Lung (tissue), 12 donors: Measurements from ENCODE around the gene BEST1. TPM values are rescaled to one million over a fixed set of nuclear protein-coding genes. Genes with fewer than 3 reads are reported as not detected.

ENCODE experiments used
- ATAC-seq: fragments of 200-7000 bp; cut with Tn5 transposase; one replicate; pipeline ENCODE4 v1.9.1; 2020; ENCODE audit warnings: moderate number of reproducible peaks; ENCODE audit not compliant: insufficient read depth, low FRiP score
- DNase-seq, 3 donors: peaks; one replicate each; pipeline ENCODE4 v3.0.0-alpha.2; 2013 to 2017
- H3K27ac ChIP-seq, 2 donors: one replicate each; pipeline ENCODE4 v1.5.1; 2013; ENCODE audit warnings: mild to moderate bottlenecking in 2 of 2, moderate library complexity in 2 of 2, control low read depth in 1 of 2, inconsistent platforms in 1 of 2, low read depth in 1 of 2, low read length in 1 of 2
- H3K27me3 ChIP-seq, 3 donors: one replicate each; pipeline ENCODE4 v1.5.1; 2013; ENCODE audit warnings: low read length in 2 of 3; ENCODE audit not compliant: control insufficient read depth in 3 of 3, insufficient read depth in 3 of 3
- H3K36me3 ChIP-seq, 4 donors: one replicate each; pipeline ENCODE4 v1.5.1; 2013; ENCODE audit warnings: low read length in 4 of 4, mild to moderate bottlenecking in 1 of 4, moderate library complexity in 1 of 4; ENCODE audit not compliant: control insufficient read depth in 4 of 4, insufficient read depth in 4 of 4
- H3K4me1 ChIP-seq, 5 donors: one replicate each; pipeline ENCODE4 v1.5.1; 2013; ENCODE audit warnings: low read length in 5 of 5, mild to moderate bottlenecking in 2 of 5, moderate library complexity in 1 of 5; ENCODE audit not compliant: control insufficient read depth in 5 of 5, insufficient read depth in 5 of 5
- H3K4me3 ChIP-seq: one replicate; pipeline ENCODE4 v1.5.1; 2013; ENCODE audit warnings: mild to moderate bottlenecking, control low read depth, moderate library complexity
- H3K9ac ChIP-seq, 2 donors: one replicate each; pipeline ENCODE4 v1.5.1; 2013; ENCODE audit warnings: low read length in 2 of 2, control low read depth in 1 of 2; ENCODE audit not compliant: insufficient read depth in 1 of 2
- H3K9me3 ChIP-seq, 4 donors: one replicate each; pipeline ENCODE4 v1.5.1; 2013; ENCODE audit warnings: low read length in 3 of 4, mild to moderate bottlenecking in 1 of 4, moderate library complexity in 1 of 4; ENCODE audit not compliant: control insufficient read depth in 4 of 4, insufficient read depth in 3 of 4
- WGBS, 2 donors: extraction: QIAGEN DNeasy Blood & Tissue Kit; methylation state at CpG; one replicate each; pipeline ENCODE4 v1.1.7; 2013; 5-methylcytosine and 5-hydroxymethylcytosine counted together
- polyA plus RNA-seq, 2 donors: library from polyadenylated mRNA; stranded (reverse); fragments of 200-250 nt; gene quantifications; one replicate each; pipeline ENCODE4 v1.2.1, GENCODE V29; 2013
- total RNA-seq, 2 donors: library from RNA; depleted of rRNA in 1 of 2; stranded (reverse); fragments of >200 nt in 1 of 2; gene quantifications; one replicate each; pipeline ENCODE4 v1.2.1, GENCODE V29; 2014 to 2021
- TF ChIP-seq, protein P1 (sequence below): IDR thresholded peaks from 2 replicates; pipeline ENCODE4 v1.5.1; 2012; ENCODE audit warnings: mild to moderate bottlenecking; ENCODE audit errors: control extremely low read depth, extremely low read depth
- donor health status: control.
- donor health status: control.
- donor health status: Bipolar disorder and iron deficiency.
- donor health status: healthy.
- donor health status: DM: yes; HTN: yes; CAD: no.

Gene BEST1
- total and polyA plus RNA-seq, 4 donors, result 4.9 to 27.3 (median 11.3) TPM

DNA sequence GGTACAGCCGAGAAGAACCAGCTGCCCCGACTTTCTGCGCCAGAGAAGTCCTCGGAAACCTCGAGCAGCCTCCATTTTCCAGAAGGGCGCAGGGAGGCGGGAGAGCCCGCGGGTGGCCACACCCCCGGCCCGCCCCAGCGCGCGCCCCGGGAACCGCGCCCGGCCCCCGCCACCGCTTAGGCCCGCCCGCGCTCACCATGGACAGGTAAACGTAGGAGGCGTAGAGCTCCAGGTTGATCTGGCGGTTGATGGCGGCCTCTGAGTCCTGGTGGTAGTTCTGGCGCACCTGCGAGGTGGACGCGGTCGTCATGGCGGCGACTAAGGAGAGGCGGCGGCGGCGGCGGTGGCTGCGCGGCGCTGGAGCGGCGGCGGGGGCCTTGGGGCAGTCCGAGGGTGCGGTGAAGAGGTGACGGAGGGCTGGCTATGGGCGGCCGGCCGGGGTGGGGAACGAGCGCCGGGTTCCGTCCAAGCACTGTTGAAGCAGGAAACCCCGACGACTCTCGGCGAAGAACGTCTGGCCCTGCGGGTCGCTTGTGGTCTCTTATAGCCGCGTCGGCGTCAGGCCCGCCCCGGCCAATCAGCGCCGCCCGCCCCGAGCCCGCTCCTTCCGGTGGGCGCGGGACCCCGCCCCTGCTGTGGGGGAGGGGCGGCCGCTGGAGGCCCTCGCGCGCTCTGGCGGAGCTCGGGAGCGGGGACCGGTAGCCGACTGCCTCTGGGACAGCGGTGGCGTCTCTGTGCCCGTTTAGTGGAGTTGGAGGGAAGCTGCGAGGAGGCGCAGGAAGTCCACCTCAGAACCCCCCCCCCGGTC is 17.2 kb downstream of the BEST1 start, which contains the start of gene FTH1:
Gene FTH1, minus strand, starts transcription at position 519 of the 808 bp plus-strand sequence. Its CDS starts 209 bp downstream, at position 310.
- DNase-seq (peak; percentile 94 to 97 (median 94)), ATAC-seq (peak; percentile 78)
- Histone ChIP-seq H3K4me3 (peak within 1 kb of the TSS; percentile 93), H3K4me1 (peaks cover 11 to 36% (median 23%) of the 10 kb centered on the region in 5 donors), H3K36me3 (peaks cover 4 to 34% (median 19%) of the 10 kb centered on the region in 4 donors), H3K27ac (peak within 1 kb of the TSS; percentile 92 to 98), H3K27me3 (no peaks in the 10 kb centered on the region), H3K9me3 (no peaks in the 10 kb centered on the region), H3K9ac (peak within 1 kb of the TSS; percentile 63 to 96)
- TF ChIP-seq, protein P1, sequence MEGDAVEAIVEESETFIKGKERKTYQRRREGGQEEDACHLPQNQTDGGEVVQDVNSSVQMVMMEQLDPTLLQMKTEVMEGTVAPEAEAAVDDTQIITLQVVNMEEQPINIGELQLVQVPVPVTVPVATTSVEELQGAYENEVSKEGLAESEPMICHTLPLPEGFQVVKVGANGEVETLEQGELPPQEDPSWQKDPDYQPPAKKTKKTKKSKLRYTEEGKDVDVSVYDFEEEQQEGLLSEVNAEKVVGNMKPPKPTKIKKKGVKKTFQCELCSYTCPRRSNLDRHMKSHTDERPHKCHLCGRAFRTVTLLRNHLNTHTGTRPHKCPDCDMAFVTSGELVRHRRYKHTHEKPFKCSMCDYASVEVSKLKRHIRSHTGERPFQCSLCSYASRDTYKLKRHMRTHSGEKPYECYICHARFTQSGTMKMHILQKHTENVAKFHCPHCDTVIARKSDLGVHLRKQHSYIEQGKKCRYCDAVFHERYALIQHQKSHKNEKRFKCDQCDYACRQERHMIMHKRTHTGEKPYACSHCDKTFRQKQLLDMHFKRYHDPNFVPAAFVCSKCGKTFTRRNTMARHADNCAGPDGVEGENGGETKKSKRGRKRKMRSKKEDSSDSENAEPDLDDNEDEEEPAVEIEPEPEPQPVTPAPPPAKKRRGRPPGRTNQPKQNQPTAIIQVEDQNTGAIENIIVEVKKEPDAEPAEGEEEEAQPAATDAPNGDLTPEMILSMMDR, result no peak
- 3 to 5% methylated on average over 84 to 93 of the region's 93 CpGs for WGBS, 2 donors

DNA sequence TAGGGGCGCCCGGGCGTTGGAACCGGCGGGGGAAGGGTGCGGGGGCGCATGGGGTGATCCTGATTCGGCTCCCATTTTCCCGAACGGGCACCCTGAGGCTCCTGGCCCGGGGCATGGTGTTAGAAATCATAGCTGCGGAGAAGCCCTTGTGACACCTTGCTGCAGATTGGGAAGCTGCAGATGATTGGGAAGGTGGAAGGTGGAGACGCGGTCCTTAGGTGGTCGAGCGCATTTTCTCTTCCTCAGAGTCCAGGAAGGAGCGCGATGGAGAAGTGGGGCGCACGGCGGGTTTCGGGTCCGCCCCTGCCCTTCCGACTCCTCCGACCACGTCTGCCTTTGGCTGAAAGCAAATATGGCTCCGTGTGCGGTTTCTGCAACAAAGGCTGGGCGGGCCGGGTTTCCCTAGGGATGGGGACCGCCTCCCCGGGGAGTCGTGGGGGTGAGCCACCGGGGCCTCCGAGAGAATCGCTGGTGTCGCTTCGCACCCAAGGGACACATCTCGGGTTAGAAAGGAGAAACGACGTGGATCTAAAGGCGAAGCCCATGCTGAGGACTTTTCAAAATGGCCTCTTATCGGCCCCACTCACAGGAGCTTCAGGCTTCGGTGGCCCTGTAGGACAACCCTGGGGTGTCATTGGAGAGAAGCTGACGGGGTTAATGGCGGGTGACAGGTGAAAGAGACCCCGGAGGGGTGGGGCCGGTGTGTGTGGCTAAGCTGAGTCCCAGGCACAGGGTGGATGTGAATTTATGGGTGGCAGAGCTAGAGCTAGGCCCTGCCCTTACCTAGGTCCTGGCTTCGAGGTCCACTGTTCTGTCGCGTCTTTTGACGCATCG is 18.0 kb downstream of the BEST1 start:
- TF ChIP-seq, protein P1, result no peak
- WGBS, 2 donors, result 12 to 15% methylated on average over 43 to 53 of the region's 53 CpGs
- Histone ChIP-seq H3K27me3 (no peaks in the 10 kb centered on the region), H3K27ac (peak overlapping the region; percentile 92 to 98), H3K9me3 (no peaks in the 10 kb centered on the region), H3K36me3 (peaks cover 4 to 26% (median 17%) of the 10 kb centered on the region in 4 donors), H3K4me3 (peak overlapping the region; percentile 34), H3K4me1 (peaks cover 16 to 44% (median 28%) of the 10 kb centered on the region in 5 donors), H3K9ac (peak overlapping the region; percentile 61 to 86)
- DNase-seq, result peak in 2 of 3 donors; percentile 43 to 52
- ATAC-seq, result no peak

DNA sequence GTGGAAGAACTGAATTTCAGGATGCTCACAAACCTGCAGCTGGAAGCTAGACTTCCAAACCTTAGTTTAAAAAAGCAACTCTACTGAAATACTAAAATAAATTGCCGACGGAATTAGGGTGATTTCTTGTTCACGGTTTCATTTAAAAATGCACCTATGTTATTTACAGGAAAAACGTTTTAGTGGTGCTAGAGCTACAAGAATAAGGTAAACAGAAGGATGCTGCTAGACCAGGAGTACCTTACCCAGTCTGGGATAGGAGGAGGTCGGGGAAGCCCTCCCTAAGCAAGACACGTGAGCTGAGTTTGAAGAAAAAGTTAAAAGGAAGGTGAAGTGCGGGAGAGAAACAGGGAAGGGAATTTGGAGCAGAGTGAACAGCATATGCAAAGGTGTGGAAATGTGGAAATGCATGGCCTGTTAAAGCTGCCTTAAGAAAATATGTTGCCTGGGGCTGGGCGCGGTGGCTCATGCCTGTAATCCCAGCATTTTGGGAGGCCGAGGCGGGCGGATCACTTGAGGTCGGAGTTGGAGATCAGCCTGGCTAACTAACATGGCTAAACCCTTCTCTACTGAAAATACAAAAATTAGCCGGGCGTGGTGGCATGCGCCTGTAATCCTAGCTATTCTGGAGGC is 18.7 kb downstream of the BEST1 start:
- 90 to 92% methylated on average over 16 of the region's 16 CpGs for WGBS, 2 donors
- H3K9ac ChIP-seq, result peak overlapping the region; percentile 61 to 86
- no peaks in the 10 kb centered on the region for H3K9me3 ChIP-seq
- no peak overlapping the region for H3K4me3 ChIP-seq
- TF ChIP-seq, protein P1, result no peak
- DNase-seq (no peak), ATAC-seq (no peak)
- peaks cover 21 to 51% (median 29%) of the 10 kb centered on the region in 5 donors for H3K4me1 ChIP-seq
- peak overlapping the region; percentile 92 to 98 for H3K27ac ChIP-seq
- no peaks in the 10 kb centered on the region for H3K27me3 ChIP-seq
- peaks cover 3 to 25% (median 11%) of the 10 kb centered on the region in 4 donors for H3K36me3 ChIP-seq
